Fibroblast of lung (primary cell): ENCODE measurements around the gene ABCA10. TPM values are rescaled to one million over a fixed set of nuclear protein-coding genes. Genes with fewer than 3 reads are reported as not detected.

Source experiments
- DNase-seq, 2 donors: peaks; one replicate each; pipeline versions ENCODE4 v3.0.0 to v3.0.0-alpha.2; 2010; ENCODE audit warnings: low read depth in 2 of 2
- H2AFZ ChIP-seq: 2 replicates; pipeline ENCODE4 v1.5.1; 2012; ENCODE audit warnings: low read length, control low read depth, inconsistent platforms
- H3K27ac ChIP-seq: 2 replicates; pipeline ENCODE4 v1.5.1; 2011; ENCODE audit warnings: low read length, control low read depth; ENCODE audit not compliant: insufficient read depth
- H3K27me3 ChIP-seq: 2 replicates; pipeline ENCODE4 v1.5.1; 2011; ENCODE audit warnings: mild to moderate bottlenecking, low read length; ENCODE audit not compliant: control insufficient read depth, insufficient read depth
- H3K36me3 ChIP-seq: 2 replicates; pipeline ENCODE4 v1.5.1; 2011; ENCODE audit warnings: low read length; ENCODE audit not compliant: control insufficient read depth, insufficient read depth
- H3K4me1 ChIP-seq: 2 replicates; pipeline ENCODE4 v1.5.1; 2011; ENCODE audit warnings: low read length; ENCODE audit not compliant: control insufficient read depth, insufficient read depth; ENCODE audit errors: extremely low read depth
- H3K4me2 ChIP-seq: 2 replicates; pipeline ENCODE4 v1.5.1; 2011; ENCODE audit warnings: low read length, control low read depth; ENCODE audit not compliant: insufficient read depth; ENCODE audit errors: extremely low read depth
- H3K4me3 ChIP-seq, 4 experiments: fragments of 200-600 bp in 1 of 4; sonication (generic) in 1 of 4; replicated peaks in 1 of 4; 2 replicates each; pipeline ENCODE4 v1.5.1; 2011 to 2016; ENCODE audit warnings: low read length in 4 of 4, low read depth in 3 of 4, mild to moderate bottlenecking in 3 of 4, control low read depth in 2 of 4, inconsistent platforms in 1 of 4, mixed read lengths in 1 of 4; ENCODE audit not compliant: insufficient read depth in 1 of 4; ENCODE audit errors: control extremely low read depth in 1 of 4
- H3K79me2 ChIP-seq: 2 replicates; pipeline ENCODE4 v1.5.1; 2012; ENCODE audit warnings: mild to moderate bottlenecking, low read length, inconsistent platforms; ENCODE audit not compliant: control insufficient read depth, insufficient read depth
- H3K9ac ChIP-seq: 2 replicates; pipeline ENCODE4 v1.5.1; 2011; ENCODE audit warnings: mild to moderate bottlenecking, low read length, control low read depth; ENCODE audit not compliant: insufficient read depth
- H3K9me3 ChIP-seq: 2 replicates; pipeline ENCODE4 v1.5.1; 2012; ENCODE audit warnings: low read depth, low read length; ENCODE audit not compliant: control insufficient read depth, insufficient read depth
- H4K20me1 ChIP-seq: 2 replicates; pipeline ENCODE4 v1.5.1; 2011; ENCODE audit warnings: low read length; ENCODE audit not compliant: control insufficient read depth, insufficient read depth; ENCODE audit errors: extremely low read depth
- CTCF ChIP-seq, 2 donors: IDR thresholded peaks in 1 of 2; conservative IDR thresholded peaks in 1 of 2; 1 replicate in 1 of 2; 2 replicates in 1 of 2; pipeline ENCODE4 v1.5.1; 2011 to 2012; ENCODE audit warnings: low read length in 2 of 2, control low read depth in 1 of 2, inconsistent platforms in 1 of 2, low read depth in 1 of 2, mild to moderate bottlenecking in 1 of 2
- EZH2 ChIP-seq: IDR thresholded peaks from 2 replicates; pipeline ENCODE4 v1.5.1; 2012; ENCODE audit warnings: low read length, control low read depth, mild to moderate bottlenecking; ENCODE audit errors: missing control alignments
- polyA plus RNA-seq, 2 donors: library from polyadenylated mRNA; depleted of rRNA in 1 of 2; stranded (reverse) in 1 of 2; unstranded in 1 of 2; fragments of >200 nt; gene quantifications; 2 replicates each; pipeline ENCODE4 v1.2.1, GENCODE V29; 2011 to 2012; ENCODE audit warnings: missing spikeins in 1 of 2
- total RNA-seq: library from RNA; depleted of rRNA; stranded (reverse); fragments of >200 nt; gene quantifications from 2 replicates; pipeline ENCODE4 v1.2.1, GENCODE V29; 2014

ABCA10 gene
- total and polyA plus RNA-seq, 2 donors (not counting 1 experiment from before 2014, with no cell fraction given) = 0.64 to 2.8 TPM

- TF ChIP-seq EZH2 = no peak
- no peak for TF ChIP-seq CTCF (conservative IDR thresholded peaks at IDR 0.05 in 1 of 2, IDR thresholded peaks at IDR 0.05 in 1 of 2; ENCODE audit: low read depth in 1 of 2, low read length in 2 of 2)
- no peak overlapping the region for H3K27ac ChIP-seq
- no peak overlapping the region for H2AFZ ChIP-seq
- no peak overlapping the region for H3K9ac ChIP-seq
- H3K4me3 ChIP-seq = no peak overlapping the region
- no peaks in the 10 kb centered on the region for H3K36me3 ChIP-seq
- H3K9me3 ChIP-seq = no peaks in the 10 kb centered on the region
- H3K4me2 ChIP-seq = no peak overlapping the region
- no peaks in the 10 kb centered on the region for H3K27me3 ChIP-seq
- no peaks in the 10 kb centered on the region for H4K20me1 ChIP-seq
- DNase-seq = no peak
- no peaks in the 10 kb centered on the region for H3K4me1 ChIP-seq
- no peaks in the 10 kb centered on the region for H3K79me2 ChIP-seq
Observed at GRCh38 chr17:69220098-69220497, 8.5 kb downstream of the ABCA10 start.

GRCh38 chr17:69218986-69219385 lies 9.6 kb downstream of the ABCA10 start:
- H3K27me3 ChIP-seq = no peaks in the 10 kb centered on the region
- H3K4me1 ChIP-seq = no peaks in the 10 kb centered on the region
- no peak overlapping the region for H3K9ac ChIP-seq
- no peak overlapping the region for H3K4me3 ChIP-seq
- H4K20me1 ChIP-seq = no peaks in the 10 kb centered on the region
- H3K27ac ChIP-seq = no peak overlapping the region
- no peaks in the 10 kb centered on the region for H3K9me3 ChIP-seq
- no peaks in the 10 kb centered on the region for H3K79me2 ChIP-seq
- no peaks in the 10 kb centered on the region for H3K36me3 ChIP-seq
- no peak overlapping the region for H3K4me2 ChIP-seq
- H2AFZ ChIP-seq = no peak overlapping the region
- no peak for DNase-seq
- TF ChIP-seq EZH2 (no peak), CTCF (conservative IDR thresholded peaks at IDR 0.05 in 1 of 2, IDR thresholded peaks at IDR 0.05 in 1 of 2; ENCODE audit: low read depth in 1 of 2, low read length in 2 of 2) (no peak)

GRCh38 chr17:69213059-69213813 lies 15.4 kb downstream of the ABCA10 start:
- Histone ChIP-seq H3K4me3 (no peak overlapping the region), H3K9me3 (no peaks in the 10 kb centered on the region), H2AFZ (no peak overlapping the region), H4K20me1 (no peaks in the 10 kb centered on the region), H3K27me3 (no peaks in the 10 kb centered on the region), H3K79me2 (no peaks in the 10 kb centered on the region), H3K4me2 (no peak overlapping the region), H3K9ac (no peak overlapping the region), H3K27ac (no peak overlapping the region), H3K36me3 (no peaks in the 10 kb centered on the region), H3K4me1 (no peaks in the 10 kb centered on the region)
- no peak for DNase-seq
- TF ChIP-seq CTCF (conservative IDR thresholded peaks at IDR 0.05 in 1 of 2, IDR thresholded peaks at IDR 0.05 in 1 of 2; ENCODE audit: low read depth in 1 of 2, low read length in 2 of 2) (no peak), EZH2 (no peak)
